Karpas-422 (cell line): ENCODE results near the gene RNF115. TPM values are rescaled to one million over a fixed set of nuclear protein-coding genes. Genes with fewer than 3 reads are reported as not detected.
"Not testable (repeated sequence)": the region's sequence is repeated elsewhere in the genome, so short reads cannot be mapped to it uniquely, and the experiment has no call there.

Source experiments
- DNase-seq: peaks from one replicate; pipeline ENCODE4 v3.0.0-alpha.2; 2015
- H2AFZ ChIP-seq: fragments of 200-600 bp; sonication (generic); 2 replicates; pipeline ENCODE4 v1.6.1; 2014; ENCODE audit warnings: antibody characterized with exemption, low read length, mixed read lengths
- H3K27ac ChIP-seq: fragments of 200-600 bp; sonication (generic); 2 replicates; pipeline ENCODE4 v1.5.1; 2014; ENCODE audit warnings: mild to moderate bottlenecking, low read length, moderate library complexity
- H3K27me3 ChIP-seq: fragments of 200-600 bp; sonication (generic); 2 replicates; pipeline ENCODE4 v1.6.1; 2014; ENCODE audit warnings: low read length, mixed read lengths
- H3K36me3 ChIP-seq: fragments of 200-600 bp; sonication (generic); 2 replicates; pipeline ENCODE4 v1.6.1; 2014; ENCODE audit warnings: low read length, mixed read lengths; ENCODE audit not compliant: insufficient read depth
- H3K4me1 ChIP-seq: fragments of 200-600 bp; sonication (generic); 2 replicates; pipeline ENCODE4 v1.6.1; 2014; ENCODE audit warnings: mild to moderate bottlenecking, low read length, mixed read lengths
- H3K4me2 ChIP-seq: fragments of 200-600 bp; sonication (generic); 2 replicates; pipeline ENCODE4 v1.6.1; 2014; ENCODE audit warnings: low read length, low read depth, mild to moderate bottlenecking; ENCODE audit not compliant: poor library complexity, severe bottlenecking
- H3K4me3 ChIP-seq: fragments of 200-600 bp; sonication (generic); 2 replicates; pipeline ENCODE4 v1.5.1; 2014; ENCODE audit warnings: mild to moderate bottlenecking, antibody characterized with exemption, low read length, mixed read lengths
- H3K79me2 ChIP-seq: fragments of 200-600 bp; sonication (generic); 2 replicates; pipeline ENCODE4 v1.6.1; 2014; ENCODE audit warnings: mild to moderate bottlenecking, low read length, mixed read lengths
- H3K9ac ChIP-seq: fragments of 200-600 bp; sonication (generic); 2 replicates; pipeline ENCODE4 v1.6.0; 2014; ENCODE audit warnings: low read length
- H3K9me2 ChIP-seq: fragments of 200-600 bp; sonication (generic), shearing (Covaris generic); replicated peaks from 2 replicates; pipeline ENCODE4 v1.6.0; 2014; ENCODE audit warnings: mild to moderate bottlenecking, low read length, moderate library complexity; ENCODE audit not compliant: insufficient read depth
- H3K9me3 ChIP-seq: fragments of 300-700, 200-600 bp; sonication (generic); 2 replicates; pipeline ENCODE4 v1.6.1; 2014; ENCODE audit warnings: low read length, mixed read lengths
- H4K20me1 ChIP-seq: fragments of 200-600 bp; sonication (generic); 2 replicates; pipeline ENCODE4 v1.6.1; 2014; ENCODE audit warnings: mild to moderate bottlenecking, antibody characterized with exemption, low read length, low read depth; ENCODE audit not compliant: insufficient read depth
- total RNA-seq: library from RNA; depleted of rRNA; stranded (reverse); fragments of >200 nt; shearing (Covaris generic); gene quantifications from 2 replicates; pipeline ENCODE4 v1.2.3, GENCODE V29; 2014; ENCODE audit warnings: low replicate concordance

Gene RNF115
- total RNA-seq, 1 experiment from 2014 or later, result 21.8 TPM

GRCh38 chr1:145782272-145783099 lies 41.4 kb downstream of the RNF115 start:
- H3K4me3 ChIP-seq, result no peak overlapping the region
- peaks cover 8% of the 10 kb centered on the region; the same call in 1 of the 2 replicates for H3K36me3 ChIP-seq
- H3K4me1 ChIP-seq, result peaks cover 12% of the 10 kb centered on the region
- no peaks in the 10 kb centered on the region for H4K20me1 ChIP-seq
- H3K9me2 ChIP-seq, result no peaks in the 10 kb centered on the region
- no peaks in the 10 kb centered on the region for H3K27me3 ChIP-seq
- H3K79me2 ChIP-seq, result peaks cover 58% of the 10 kb centered on the region
- DNase-seq, result no peak
- H2AFZ ChIP-seq, result no peak overlapping the region
- no peak overlapping the region for H3K27ac ChIP-seq
- H3K4me2 ChIP-seq, result no peak overlapping the region
- H3K9me3 ChIP-seq, result no peaks in the 10 kb centered on the region
- H3K9ac ChIP-seq, result no peak overlapping the region

GRCh38 chr1:145778146-145778540 lies 45.8 kb downstream of the RNF115 start:
- DNase-seq, result no peak
- H3K4me2 ChIP-seq, result no peak overlapping the region
- no peaks in the 10 kb centered on the region for H3K4me1 ChIP-seq
- H3K79me2 ChIP-seq, result peaks cover 36% of the 10 kb centered on the region
- no peaks in the 10 kb centered on the region for H3K36me3 ChIP-seq
- H3K27ac ChIP-seq, result no peak overlapping the region
- no peaks in the 10 kb centered on the region for H3K9me2 ChIP-seq
- no peaks in the 10 kb centered on the region for H4K20me1 ChIP-seq
- H3K9me3 ChIP-seq, result no peaks in the 10 kb centered on the region
- H3K4me3 ChIP-seq, result no peak overlapping the region
- no peak overlapping the region for H2AFZ ChIP-seq
- no peak overlapping the region for H3K9ac ChIP-seq
- no peaks in the 10 kb centered on the region for H3K27me3 ChIP-seq

GRCh38 chr1:145777357-145778145 lies 46.3 kb downstream of the RNF115 start:
- no peak for DNase-seq
- Histone ChIP-seq H3K36me3 (no peaks in the 10 kb centered on the region), H3K9ac (no peak overlapping the region), H3K9me2 (no peaks in the 10 kb centered on the region), H4K20me1 (no peaks in the 10 kb centered on the region), H3K4me1 (no peaks in the 10 kb centered on the region), H3K4me2 (no peak overlapping the region), H3K79me2 (peaks cover 33% of the 10 kb centered on the region), H3K27ac (no peak overlapping the region), H3K4me3 (no peak overlapping the region), H3K9me3 (no peaks in the 10 kb centered on the region), H3K27me3 (no peaks in the 10 kb centered on the region), H2AFZ (no peak overlapping the region)

GRCh38 chr1:145773423-145773822 lies 50.5 kb downstream of the RNF115 start:
- Histone ChIP-seq H2AFZ (no peak overlapping the region), H3K9ac (no peak overlapping the region), H4K20me1 (no peaks in the 10 kb centered on the region), H3K4me3 (no peak overlapping the region), H3K27me3 (no peaks in the 10 kb centered on the region), H3K36me3 (peaks cover 16% of the 10 kb centered on the region), H3K4me2 (no peak overlapping the region), H3K4me1 (no peaks in the 10 kb centered on the region), H3K27ac (no peak overlapping the region), H3K9me2 (no peaks in the 10 kb centered on the region), H3K9me3 (no peaks in the 10 kb centered on the region; the same call in 1 of the 2 replicates), H3K79me2 (peaks cover 26% of the 10 kb centered on the region)
- no peak for DNase-seq

GRCh38 chr1:145771056-145771455 lies 52.8 kb downstream of the RNF115 start:
- no peak overlapping the region for H3K4me2 ChIP-seq
- no peaks in the 10 kb centered on the region for H3K9me2 ChIP-seq
- H3K36me3 ChIP-seq, result peaks cover 16% of the 10 kb centered on the region
- no peak overlapping the region for H3K4me3 ChIP-seq
- no peaks in the 10 kb centered on the region; the same call in 1 of the 2 replicates for H3K9me3 ChIP-seq
- H3K27ac ChIP-seq, result no peak overlapping the region
- H4K20me1 ChIP-seq, result no peaks in the 10 kb centered on the region
- no peak overlapping the region for H3K9ac ChIP-seq
- H3K79me2 ChIP-seq, result peaks cover 5% of the 10 kb centered on the region; the same call in 1 of the 2 replicates
- no peak overlapping the region for H2AFZ ChIP-seq
- H3K4me1 ChIP-seq, result no peaks in the 10 kb centered on the region
- H3K27me3 ChIP-seq, result no peaks in the 10 kb centered on the region
- no peak for DNase-seq

- not testable (repeated sequence) for DNase-seq, H3K9me2 ChIP-seq, H3K27me3 ChIP-seq, H3K4me3 ChIP-seq, H3K4me2 ChIP-seq, H2AFZ ChIP-seq, H3K9me3 ChIP-seq, H3K4me1 ChIP-seq, H4K20me1 ChIP-seq, H3K27ac ChIP-seq, H3K9ac ChIP-seq, H3K79me2 ChIP-seq
- H3K36me3 ChIP-seq, result peaks cover 18% of the 10 kb centered on the region
These were observed 55.9 kb downstream of the RNF115 start for GRCh38 chr1:145768004-145768403.

GRCh38 chr1:145766926-145767325 lies 57.0 kb downstream of the RNF115 start:
- H3K36me3 ChIP-seq, result peaks cover 27% of the 10 kb centered on the region
- H3K9me2 ChIP-seq, result not testable (repeated sequence)

GRCh38 chr1:145765585-145766360 lies 58.1 kb downstream of the RNF115 start:
- H3K9me3 ChIP-seq, H3K4me2 ChIP-seq, H3K79me2 ChIP-seq, H3K9ac ChIP-seq, H2AFZ ChIP-seq, DNase-seq, H3K4me3 ChIP-seq, H3K4me1 ChIP-seq, H3K27me3 ChIP-seq, H4K20me1 ChIP-seq, H3K27ac ChIP-seq, H3K9me2 ChIP-seq: not testable (repeated sequence)
- peaks cover 31% of the 10 kb centered on the region for H3K36me3 ChIP-seq

More at GRCh38 chr1:145766926-145767325, 57.0 kb downstream of the RNF115 start:
- H3K4me1 ChIP-seq, H4K20me1 ChIP-seq, H3K9ac ChIP-seq, H3K27me3 ChIP-seq, DNase-seq, H3K9me3 ChIP-seq, H3K27ac ChIP-seq, H3K4me3 ChIP-seq, H2AFZ ChIP-seq, H3K4me2 ChIP-seq, H3K79me2 ChIP-seq: not testable (repeated sequence)
